RCC 7860 (cell line): ENCODE data around the gene TTYH2.
"Not testable (repeated sequence)": the region's sequence is repeated elsewhere in the genome, so short reads cannot be mapped to it uniquely, and the experiment has no call there.

Source experiments
- DNase-seq: peaks from one replicate; pipeline ENCODE4 v3.0.0-alpha.2; 2015; ENCODE audit warnings: low spot score
- FAIRE-seq: peaks from 2 replicates; lab custom pipeline; 2012; peaks lifted over from hg19 to GRCh38; lab: Jason Lieb, UNC

Gene TTYH2, protein sequence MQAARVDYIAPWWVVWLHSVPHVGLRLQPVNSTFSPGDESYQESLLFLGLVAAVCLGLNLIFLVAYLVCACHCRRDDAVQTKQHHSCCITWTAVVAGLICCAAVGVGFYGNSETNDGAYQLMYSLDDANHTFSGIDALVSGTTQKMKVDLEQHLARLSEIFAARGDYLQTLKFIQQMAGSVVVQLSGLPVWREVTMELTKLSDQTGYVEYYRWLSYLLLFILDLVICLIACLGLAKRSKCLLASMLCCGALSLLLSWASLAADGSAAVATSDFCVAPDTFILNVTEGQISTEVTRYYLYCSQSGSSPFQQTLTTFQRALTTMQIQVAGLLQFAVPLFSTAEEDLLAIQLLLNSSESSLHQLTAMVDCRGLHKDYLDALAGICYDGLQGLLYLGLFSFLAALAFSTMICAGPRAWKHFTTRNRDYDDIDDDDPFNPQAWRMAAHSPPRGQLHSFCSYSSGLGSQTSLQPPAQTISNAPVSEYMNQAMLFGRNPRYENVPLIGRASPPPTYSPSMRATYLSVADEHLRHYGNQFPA

DNA sequence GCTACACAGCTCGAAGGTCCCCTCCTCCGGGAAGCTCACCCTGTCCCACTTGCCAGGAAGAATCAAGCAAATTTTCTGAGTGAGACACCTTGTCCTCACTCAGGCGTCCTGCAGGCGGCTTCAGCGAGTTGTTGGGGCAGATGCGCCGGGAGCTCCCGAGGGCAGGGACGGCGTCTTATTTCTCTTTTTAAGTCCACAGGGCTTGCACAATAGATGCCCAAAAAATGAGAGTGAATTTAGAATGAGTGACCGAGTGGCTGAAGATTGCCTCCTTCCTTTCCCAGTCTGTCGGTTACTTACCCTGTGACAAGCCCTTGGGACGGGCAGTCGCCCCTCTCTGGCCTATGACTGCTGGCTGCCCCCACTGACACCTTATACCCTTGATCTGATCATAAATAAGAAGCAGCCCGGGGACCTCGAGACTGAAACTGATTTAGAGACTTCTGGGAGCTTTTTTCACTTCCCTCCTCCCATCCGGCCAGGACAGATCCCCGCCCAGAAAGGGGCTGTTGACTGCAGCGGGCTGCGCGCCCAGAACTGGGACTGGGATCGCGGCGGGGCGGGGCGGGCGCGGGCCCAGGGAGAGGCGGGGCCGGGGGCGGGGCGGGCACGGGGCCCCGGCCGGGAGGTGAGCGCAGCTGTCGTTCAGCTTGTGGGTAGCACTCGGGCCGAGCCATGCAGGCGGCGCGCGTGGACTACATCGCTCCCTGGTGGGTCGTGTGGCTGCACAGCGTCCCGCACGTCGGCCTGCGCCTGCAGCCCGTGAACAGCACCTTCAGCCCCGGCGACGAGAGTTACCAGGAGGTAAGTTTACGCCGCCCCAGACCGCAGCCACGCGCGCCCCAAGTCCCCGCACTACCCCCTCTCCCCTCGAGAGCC lies at the start of gene TTYH2:
TSS of gene TTYH2 (plus strand) at position 659 of the 879 bp plus-strand sequence. CDS start at position 676, 17 bp downstream.
- peak; percentile 63 for DNase-seq
- FAIRE-seq: no peak

DNA sequence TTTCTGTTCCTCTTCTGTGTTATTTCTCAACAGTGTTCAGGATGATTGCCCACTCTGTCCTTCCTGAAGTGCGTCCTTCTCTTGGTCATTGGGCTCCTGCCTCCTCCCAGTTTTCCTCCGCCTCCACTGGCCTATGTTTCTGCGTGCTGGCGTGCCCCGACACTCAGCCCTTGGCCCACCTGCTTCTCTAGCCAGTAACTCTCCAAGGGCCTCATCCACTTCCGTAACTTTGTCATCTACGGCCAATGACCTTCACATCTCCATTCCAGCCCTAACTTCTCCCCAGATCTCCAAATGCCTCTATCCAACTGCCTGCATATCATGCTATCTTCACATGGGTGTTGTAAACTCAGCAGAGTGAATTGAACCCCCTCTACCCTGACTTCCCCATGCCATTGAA lies 49.5 kb upstream of the TTYH2 start:
- FAIRE-seq (no peak), DNase-seq (no peak)

DNA sequence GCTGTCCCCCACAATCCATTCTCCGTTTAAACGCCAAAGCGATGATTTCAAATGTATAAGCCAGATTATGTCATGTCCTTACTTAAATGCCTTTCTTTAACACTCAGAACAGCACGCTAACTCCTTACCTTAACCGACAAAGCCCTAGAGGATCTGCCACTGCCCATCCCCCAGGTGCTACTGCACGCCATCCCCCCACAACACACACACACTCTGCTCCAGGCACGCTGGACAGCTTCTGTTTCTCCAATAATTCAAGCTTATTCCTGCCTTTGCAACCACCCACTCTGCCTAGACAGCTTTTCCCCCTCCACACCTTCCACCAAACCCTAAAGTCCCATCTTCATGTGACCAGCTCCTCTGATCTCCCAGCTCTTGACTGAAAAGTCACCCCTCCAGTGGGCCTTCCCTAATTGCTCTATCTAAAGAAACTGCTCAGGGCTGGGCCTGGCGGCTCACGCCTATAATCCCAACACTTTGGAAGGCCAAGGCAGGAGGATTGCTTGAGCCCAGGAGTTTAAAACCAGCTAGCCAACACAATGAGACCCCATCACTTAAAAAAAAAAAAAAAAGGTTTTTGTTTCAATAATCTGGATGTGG lies 48.8 kb upstream of the TTYH2 start:
- no peak for FAIRE-seq
- no peak for DNase-seq

DNA sequence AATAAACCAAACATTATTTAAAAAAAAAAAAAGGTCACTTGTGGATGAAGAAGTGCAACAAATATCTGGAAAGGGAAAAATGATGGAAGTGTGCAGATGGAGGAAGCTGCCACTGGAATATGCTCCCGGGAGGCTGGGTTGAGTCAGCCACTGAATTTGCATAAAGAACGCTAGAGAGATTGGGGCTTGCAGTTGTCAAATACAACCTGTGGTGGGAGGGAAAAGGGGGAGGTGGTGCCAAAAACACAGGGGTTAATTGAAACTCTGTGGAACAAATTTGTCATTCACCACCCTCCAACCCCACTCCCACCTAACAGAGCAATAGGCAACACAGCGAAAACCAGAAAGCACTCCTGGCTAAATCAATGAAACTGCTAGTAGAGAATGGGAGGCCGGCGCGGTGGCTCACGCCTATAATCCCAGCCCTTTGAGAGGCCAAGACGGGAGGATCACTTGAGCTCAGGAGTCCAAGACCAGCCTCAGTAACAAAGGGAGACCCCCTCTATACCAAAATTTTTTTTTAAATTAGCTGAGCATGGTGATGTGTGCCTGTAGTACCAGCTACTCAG lies 47.5 kb upstream of the TTYH2 start:
- no peak for DNase-seq
- FAIRE-seq: no peak

DNA sequence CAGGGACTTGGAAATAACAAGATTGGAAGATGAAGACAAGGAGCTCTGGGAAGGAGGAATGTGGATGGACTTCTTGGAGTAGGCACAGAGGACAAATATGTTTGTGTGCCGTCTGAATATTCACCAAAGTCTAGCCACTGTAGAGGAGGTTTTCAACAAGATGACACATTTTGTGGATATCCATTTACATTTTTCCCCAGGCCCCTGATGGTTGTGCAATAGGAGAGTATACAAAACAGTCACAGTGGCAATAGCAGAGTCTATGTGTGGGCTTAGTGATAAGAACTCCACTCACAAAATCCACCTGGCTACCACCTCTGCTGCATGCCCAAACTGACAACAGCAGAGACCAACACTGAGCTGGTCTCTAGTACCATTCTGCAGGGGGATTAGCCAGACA lies 42.4 kb upstream of the TTYH2 start:
- FAIRE-seq (no peak), DNase-seq (no peak)

DNA sequence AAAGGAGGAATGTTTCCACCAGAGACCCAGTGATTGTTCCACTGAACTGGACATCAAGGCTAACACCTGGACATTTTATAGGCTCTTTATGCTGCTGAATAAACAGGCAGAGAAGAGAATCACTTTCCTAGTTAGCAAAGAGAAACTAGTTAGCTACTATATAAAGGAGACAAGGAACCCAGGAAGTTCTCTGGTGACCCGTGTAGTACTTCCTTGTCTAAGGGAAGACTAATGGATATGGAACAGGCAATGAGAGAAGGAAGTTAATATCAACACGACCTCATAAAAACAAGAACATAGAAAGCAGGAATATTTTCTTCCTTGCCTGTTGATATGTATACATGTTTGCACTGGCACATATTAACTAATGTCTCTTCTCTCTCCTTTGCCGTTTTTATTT lies 40.7 kb upstream of the TTYH2 start:
- DNase-seq (no peak), FAIRE-seq (no peak)

DNA sequence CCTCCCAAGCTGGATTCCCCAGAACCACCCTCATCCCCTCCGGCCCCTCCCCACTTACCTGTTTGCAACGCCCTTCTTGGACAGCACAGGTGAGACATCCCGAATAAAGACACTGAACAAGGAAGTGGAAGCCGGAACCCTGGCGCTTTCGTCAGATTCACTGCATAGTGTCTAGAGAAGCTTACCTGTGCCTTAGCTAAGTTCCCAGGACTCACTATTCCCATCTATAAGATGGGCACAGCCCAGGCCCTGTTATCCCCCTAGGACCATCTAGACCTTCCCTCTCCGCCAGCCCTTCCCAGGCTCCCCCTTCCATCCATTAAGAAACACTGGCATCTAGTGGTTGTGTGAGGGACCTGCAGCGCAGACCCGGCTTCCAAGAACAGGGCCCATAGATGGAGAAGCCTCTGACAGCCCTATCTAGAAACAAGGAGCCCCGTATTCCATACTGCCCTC lies 36.8 kb upstream of the TTYH2 start:
- FAIRE-seq: no peak
- DNase-seq: peak; percentile 31

DNA sequence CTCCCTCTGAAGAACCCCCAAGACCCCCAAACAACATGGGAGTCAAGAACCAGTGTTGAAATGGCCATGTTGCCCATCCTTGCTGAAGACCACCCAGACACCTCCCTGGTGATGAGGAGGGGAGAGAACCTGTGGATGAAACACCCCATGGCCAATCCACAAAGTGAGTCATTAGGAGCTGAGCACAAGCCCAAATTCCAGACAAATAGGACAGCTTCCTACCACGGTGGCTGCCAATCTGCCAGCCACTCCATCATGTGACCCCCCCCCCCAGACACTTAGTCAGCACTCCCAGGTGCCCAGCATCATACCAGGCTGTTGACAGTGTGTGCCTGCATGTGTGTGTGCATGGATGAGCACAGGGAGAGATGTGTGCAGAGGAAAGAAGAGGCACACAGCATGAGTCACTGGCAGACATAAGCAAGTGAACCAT lies 36.3 kb upstream of the TTYH2 start:
- FAIRE-seq: no peak
- DNase-seq: peak; percentile 69

DNA sequence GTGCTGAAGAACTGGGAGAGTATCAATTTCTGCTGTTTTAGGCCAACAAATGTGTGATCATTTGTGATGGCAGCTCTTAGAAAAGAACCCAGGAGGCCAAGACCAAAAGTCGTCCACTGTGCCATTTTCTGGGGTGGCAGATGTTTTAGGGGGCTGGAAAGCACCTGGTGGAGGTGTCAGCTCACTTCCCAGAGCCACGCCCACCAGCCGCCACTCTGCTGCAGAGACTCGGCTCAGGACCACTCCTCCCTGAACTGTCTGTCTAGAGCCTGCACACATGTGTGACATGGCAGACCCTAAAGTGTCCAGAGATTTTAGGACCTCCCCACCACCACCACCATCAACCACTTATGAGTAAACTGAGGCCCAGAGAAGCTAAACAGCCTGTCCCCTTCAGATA lies 33.8 kb upstream of the TTYH2 start:
- FAIRE-seq (no peak), DNase-seq (no peak)

DNA sequence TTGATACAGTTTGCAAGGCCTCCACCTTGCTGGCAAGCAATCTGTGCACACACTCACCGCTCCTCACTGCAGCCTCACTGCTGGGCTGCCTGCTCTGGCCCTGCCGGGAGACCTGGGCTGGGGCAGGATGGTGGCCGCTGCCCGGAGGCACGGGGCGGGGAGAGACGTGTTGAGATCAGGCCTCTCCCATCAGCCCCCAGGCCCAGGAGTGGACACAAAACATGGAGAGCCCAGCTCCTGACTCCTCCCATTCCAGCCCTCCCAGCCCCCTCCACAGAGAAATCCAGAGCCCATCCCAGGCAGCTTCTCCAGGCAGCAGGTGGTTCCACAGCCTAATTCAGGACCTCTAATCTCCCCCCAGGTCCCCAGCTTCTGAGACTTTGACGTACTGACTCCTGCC lies 33.0 kb upstream of the TTYH2 start:
- FAIRE-seq (no peak), DNase-seq (no peak)

DNA sequence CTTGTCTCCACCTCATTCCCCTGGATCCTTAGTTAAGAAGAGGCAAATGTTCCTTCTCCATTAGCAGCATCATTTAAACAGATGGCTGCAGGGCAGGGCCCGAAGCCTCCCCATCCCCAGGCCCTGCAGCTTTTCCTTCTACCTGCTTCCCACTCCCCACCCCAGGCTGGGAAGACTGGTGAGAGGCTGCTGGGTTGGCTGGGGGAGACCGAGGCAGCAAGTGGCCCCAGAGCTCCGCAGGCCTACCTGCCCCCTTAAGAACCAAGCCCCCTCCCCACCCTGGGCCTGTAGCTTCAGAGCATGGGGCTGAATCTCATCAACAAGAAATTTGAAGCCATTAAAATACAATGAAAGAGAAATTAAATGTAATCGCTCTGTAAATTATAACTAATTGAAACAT lies 32.0 kb upstream of the TTYH2 start:
- DNase-seq (no peak), FAIRE-seq (no peak)

DNA sequence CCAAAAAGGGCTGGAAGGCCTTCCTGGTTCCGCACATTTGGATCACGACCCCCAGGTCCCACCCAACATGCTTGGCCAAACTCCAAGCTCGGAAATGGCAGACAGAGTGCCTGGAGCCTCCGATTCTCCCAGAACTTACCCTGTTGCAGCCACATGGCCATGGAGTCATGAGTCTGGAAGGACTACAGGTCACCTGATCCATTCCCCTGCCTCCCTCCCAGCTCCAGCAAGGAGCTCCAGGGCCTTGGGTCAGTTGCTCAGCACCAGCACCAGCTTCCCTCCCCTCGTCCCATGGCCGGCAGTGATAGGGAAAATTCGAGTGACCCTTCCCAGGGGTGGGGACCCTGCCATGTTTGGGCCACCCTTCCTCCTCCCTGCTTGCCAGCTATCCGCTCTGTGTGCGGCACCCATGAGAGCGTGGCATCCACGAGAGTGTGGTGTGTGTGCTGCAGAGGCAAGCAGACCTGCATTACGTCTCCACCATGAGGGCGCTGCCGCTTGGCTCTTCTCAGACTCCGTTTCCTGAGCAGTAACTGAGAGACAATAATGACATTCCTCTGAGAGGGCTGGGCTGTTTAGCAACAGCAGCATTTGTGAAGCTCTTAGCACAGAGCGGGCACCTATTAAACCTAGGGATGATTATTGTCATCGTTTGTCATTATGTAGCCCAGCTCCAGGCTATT lies 31.2 kb upstream of the TTYH2 start:
- DNase-seq (no peak), FAIRE-seq (no peak)

DNA sequence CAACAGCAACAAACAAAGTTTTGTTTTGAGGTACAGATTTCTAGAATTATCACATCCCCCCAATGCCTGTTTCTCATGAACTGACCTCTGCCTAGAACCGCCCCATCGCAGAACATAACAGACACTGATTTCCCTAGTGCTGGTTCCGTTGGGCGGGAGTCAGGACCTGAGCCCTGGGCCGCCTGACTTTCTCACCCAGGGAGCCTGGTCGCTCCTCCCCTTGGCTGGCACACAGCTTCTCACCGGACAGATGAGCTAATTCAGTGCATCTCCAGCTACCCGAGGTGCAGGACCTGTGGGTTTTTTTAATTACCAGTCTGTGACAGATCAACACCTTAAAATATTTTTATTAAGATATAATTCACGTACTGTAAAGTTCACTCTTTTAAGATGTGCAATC lies 30.0 kb upstream of the TTYH2 start:
- DNase-seq (no peak), FAIRE-seq (no peak)

DNA sequence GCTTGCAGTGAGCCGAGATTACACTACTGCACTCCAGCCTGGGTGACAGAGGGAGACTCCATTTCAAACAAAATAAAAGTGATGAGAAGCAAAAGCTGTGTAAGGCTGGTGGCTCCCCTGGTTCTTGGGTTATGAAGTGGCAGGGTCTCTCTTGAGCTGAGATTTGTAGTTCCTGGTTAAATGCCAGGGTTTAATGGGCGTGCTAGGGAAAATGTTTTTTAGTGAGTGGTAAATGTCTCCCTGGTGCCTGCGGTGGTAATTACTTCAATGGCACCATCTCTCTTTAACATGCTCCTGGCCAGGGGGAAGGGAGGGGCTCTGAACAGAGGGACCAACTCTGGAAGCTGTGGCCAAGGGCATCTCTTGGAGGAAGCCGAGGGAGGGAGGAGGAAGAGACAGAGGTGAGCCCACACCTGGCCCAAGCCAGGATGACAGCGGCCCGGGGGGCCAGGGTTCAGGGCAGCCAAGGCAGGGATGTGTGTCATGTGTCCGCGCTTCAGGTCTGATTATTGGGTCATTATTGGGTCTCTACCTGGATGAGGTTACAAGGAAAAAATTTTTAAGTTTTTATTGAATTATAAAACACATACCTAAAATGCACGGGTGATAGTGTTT lies 27.7 kb upstream of the TTYH2 start:
- no peak for DNase-seq
- FAIRE-seq: no peak

DNA sequence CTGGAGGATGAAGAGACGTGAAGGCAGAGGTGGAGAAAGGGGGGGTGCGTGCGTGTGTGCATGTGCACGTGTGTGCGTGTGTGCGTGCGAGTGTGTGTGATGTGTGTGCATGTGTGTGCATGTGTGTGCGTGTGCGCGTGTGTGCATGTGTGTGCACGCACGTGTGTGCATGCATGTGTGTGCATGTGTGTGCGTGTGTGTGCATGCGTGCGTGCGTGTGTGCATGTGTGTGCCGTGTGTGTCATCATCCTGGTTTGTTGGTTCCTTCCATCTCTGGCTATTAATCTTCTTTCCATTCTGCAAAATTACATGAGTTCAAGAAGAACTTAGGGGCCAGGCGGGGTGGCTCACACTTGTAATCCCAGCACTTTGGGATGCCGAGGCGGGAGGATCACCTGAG lies 26.9 kb upstream of the TTYH2 start:
- FAIRE-seq (no peak), DNase-seq (no peak)

DNA sequence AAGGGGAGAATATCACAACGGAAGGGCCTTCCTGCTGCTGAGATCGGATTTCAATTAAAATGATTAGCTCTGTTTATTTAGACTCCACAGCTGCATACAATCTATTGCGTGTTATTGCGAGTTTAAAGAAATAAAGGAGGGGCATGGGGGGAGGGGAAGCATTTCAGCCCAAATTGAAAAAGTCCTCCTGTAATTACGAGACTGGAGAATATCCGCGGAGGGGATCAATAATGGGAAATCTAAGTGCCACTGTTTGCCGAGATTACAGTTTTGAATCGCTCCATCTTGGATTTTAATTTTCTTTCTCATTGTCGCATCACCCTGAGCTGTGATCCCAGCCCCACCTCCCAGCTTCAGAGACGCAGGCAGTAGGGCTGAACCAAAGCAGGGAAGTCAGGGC lies 25.6 kb upstream of the TTYH2 start:
- FAIRE-seq: no peak
- DNase-seq: no peak

DNA sequence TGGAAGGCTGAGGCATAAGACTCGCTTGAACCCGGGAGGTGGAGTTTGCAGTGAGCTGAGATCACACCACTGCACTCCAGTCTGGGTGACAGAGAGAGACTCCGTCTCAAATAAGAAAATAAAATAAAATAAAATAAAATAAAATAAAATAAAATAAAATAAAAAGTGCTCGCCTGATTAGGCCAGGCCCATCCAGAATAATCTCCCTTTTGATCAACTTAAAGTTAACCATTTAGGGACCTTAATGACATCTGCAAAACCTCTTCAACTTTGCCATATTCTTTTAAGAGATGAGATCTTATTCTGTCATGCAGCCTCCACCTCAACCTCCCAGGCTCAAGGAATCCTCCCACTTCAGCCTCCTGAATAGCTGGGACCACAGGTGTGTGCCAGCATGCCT lies 24.7 kb upstream of the TTYH2 start:
- DNase-seq, FAIRE-seq: not testable (repeated sequence)

DNA sequence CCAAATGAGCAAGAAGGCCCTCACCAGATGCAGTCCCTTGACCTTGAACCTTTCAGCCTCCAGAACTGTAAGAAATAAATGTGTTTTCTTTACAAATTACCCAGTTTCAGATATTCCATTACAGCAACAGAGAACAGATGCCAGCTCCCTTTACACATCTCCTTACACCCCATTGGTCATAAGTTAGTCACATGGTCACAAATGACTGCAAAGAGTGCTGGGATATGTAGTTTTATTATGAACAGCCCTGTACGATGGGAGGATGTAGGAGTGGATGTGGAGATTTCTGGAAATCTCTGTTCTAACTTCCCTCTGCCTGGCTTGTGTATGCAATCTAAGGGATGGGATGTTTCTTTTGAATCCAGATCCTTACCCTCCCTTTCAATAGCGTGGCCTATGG lies 23.2 kb upstream of the TTYH2 start:
- FAIRE-seq (no peak), DNase-seq (no peak)

DNA sequence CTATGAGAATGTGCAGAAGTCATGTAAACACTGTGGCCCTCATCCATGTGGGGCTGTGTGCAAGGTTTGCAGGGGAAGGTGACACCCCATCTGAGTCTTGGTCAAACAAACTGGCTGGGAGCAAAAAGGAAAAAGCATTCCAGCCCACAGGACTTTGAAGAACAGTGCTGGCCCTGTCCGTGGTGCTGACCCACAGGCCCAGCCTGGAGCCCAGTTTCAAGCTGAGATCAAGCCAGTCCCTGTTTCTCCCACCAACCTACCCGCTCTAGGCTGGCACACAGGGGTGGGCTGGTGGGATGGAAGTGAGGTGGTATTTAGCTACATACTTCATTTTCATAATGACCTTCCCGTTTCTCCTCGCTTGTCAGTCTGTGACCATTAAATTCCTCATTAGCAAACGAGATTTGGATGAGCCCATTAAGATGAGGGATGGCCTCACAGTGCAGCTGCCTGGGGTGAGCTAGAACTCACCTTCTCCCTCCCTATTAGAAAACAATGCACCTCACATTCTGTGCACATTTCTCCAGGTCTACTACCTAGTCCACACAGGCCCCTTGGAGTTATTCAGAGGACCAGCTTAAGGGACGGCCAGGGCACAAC lies 22.5 kb upstream of the TTYH2 start:
- FAIRE-seq: no peak
- DNase-seq: no peak
